Loucy (cell line): ENCODE measurements around the gene GRB2.
A peak's percentile ranks its signal among the peaks of the same experiment; 100 is the strongest.

ENCODE experiments used
- H2AFZ ChIP-seq: fragments of 200-600 bp; sonication (generic); 2 replicates; pipeline ENCODE4 v1.6.0; 2016; ENCODE audit warnings: antibody characterized with exemption, mild to moderate bottlenecking, low read length, moderate library complexity
- H3F3A ChIP-seq: fragments of 200-600 bp; 2 replicates; pipeline ENCODE4 v1.6.0; 2016; ENCODE audit warnings: antibody characterized with exemption, low read depth, mild to moderate bottlenecking
- H3K27me3 ChIP-seq: fragments of 200-600 bp; sonication (generic); 2 replicates; pipeline ENCODE4 v1.6.1; 2014; ENCODE audit warnings: low read length, mild to moderate bottlenecking; ENCODE audit not compliant: insufficient read depth, poor library complexity, severe bottlenecking
- H3K36me3 ChIP-seq: fragments of 200-600 bp; sonication (generic); 2 replicates; pipeline ENCODE4 v1.6.1; 2016; ENCODE audit warnings: low read length; ENCODE audit not compliant: insufficient read depth
- H3K4me1 ChIP-seq: fragments of 200-600 bp; sonication (generic); 2 replicates; pipeline ENCODE4 v1.5.1; 2014; ENCODE audit warnings: low read length, mild to moderate bottlenecking; ENCODE audit not compliant: insufficient read depth, poor library complexity, severe bottlenecking
- H3K4me2 ChIP-seq: fragments of 200-600 bp; sonication (generic); 2 replicates; pipeline ENCODE4 v1.6.0; 2014; ENCODE audit warnings: antibody characterized with exemption, low read length, low read depth, mild to moderate bottlenecking; ENCODE audit not compliant: poor library complexity, severe bottlenecking
- H3K4me3 ChIP-seq: fragments of 200-600 bp; sonication (generic); 2 replicates; pipeline ENCODE4 v1.5.1; 2014; ENCODE audit warnings: low read length, mild to moderate bottlenecking, mixed read lengths; ENCODE audit not compliant: poor library complexity, severe bottlenecking
- H3K79me2 ChIP-seq: fragments of 200-600 bp; sonication (generic); 2 replicates; pipeline ENCODE4 v1.6.1; 2014; ENCODE audit warnings: low read length; ENCODE audit not compliant: insufficient read depth
- H3K9ac ChIP-seq: fragments of 200-600 bp; sonication (generic); 2 replicates; pipeline ENCODE4 v1.6.0; 2014; ENCODE audit warnings: mild to moderate bottlenecking, low read depth, low read length, moderate library complexity; ENCODE audit not compliant: poor library complexity, severe bottlenecking
- H3K9me2 ChIP-seq: fragments of 200-600 bp; sonication (generic); replicated peaks from 2 replicates; pipeline ENCODE4 v1.6.1; 2016; ENCODE audit warnings: low read depth, low read length, mixed read lengths
- H3K9me3 ChIP-seq: fragments of 200-600 bp; sonication (generic); 2 replicates; pipeline ENCODE4 v1.6.1; 2014; ENCODE audit warnings: mild to moderate bottlenecking, antibody characterized with exemption, low read length, low read depth; ENCODE audit not compliant: insufficient read depth
- H4K20me1 ChIP-seq: fragments of 200-600 bp; sonication (generic); 2 replicates; pipeline ENCODE4 v1.6.0; 2014; ENCODE audit warnings: antibody characterized with exemption, low read length, mild to moderate bottlenecking; ENCODE audit not compliant: insufficient read depth, poor library complexity, severe bottlenecking
- EZH2phosphoT487 ChIP-seq: fragments of 200-600 bp; IDR thresholded peaks from 2 replicates; pipeline ENCODE4 v1.6.1; 2018; ENCODE audit warnings: antibody characterized with exemption, mild to moderate bottlenecking, moderate library complexity, borderline replicate concordance
- TF ChIP-seq, protein P1 (sequence below): fragments of 200-600 bp; sonication (generic); conservative IDR thresholded peaks from 2 replicates; pipeline ENCODE4 v1.5.1; 2014; ENCODE audit warnings: mild to moderate bottlenecking, antibody characterized with exemption, low read length

GRB2 gene

DNA sequence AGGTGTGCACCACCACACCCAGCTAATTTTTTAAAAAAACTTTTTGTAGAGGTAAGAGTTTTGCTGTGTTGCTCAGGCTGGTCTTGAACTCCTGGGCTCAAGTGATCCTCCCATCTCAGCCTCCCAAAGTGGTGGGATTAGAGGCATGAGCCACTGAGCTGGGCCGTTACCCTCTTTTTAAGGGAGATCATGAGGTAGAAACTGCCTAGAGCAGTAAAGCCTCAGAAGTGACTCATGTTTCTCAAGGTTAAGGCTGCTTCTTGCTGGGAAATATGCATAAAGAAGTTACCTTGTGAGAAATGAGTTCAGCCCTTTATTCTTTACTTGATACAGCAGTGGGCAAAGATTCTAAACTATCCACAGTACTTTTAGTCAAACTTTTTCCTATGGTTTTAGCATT lies 38.2 kb downstream of the GRB2 start:
- H3K4me2 ChIP-seq = no peak overlapping the region
- no peaks in the 10 kb centered on the region for H3K9me3 ChIP-seq

DNA sequence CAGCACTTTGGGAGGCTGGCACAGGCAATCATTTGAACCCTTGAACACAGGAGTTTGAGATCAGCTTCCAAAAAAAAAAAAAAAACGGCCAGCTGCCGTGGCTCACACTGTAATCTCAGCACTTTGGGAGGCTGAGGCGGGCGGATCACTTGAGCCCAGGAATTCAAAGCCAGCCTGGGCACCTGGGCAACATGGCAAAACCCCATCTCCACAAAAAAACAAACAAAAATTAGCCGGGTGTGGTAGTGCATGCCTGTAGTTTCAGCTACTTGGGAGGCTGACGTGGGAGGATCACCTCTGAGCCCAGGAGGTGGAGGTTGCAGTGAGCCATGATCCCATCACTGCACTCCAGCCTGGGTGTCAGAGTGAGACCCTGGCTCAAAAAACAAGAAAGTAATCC lies 39.0 kb downstream of the GRB2 start:
- TF ChIP-seq, protein P1, sequence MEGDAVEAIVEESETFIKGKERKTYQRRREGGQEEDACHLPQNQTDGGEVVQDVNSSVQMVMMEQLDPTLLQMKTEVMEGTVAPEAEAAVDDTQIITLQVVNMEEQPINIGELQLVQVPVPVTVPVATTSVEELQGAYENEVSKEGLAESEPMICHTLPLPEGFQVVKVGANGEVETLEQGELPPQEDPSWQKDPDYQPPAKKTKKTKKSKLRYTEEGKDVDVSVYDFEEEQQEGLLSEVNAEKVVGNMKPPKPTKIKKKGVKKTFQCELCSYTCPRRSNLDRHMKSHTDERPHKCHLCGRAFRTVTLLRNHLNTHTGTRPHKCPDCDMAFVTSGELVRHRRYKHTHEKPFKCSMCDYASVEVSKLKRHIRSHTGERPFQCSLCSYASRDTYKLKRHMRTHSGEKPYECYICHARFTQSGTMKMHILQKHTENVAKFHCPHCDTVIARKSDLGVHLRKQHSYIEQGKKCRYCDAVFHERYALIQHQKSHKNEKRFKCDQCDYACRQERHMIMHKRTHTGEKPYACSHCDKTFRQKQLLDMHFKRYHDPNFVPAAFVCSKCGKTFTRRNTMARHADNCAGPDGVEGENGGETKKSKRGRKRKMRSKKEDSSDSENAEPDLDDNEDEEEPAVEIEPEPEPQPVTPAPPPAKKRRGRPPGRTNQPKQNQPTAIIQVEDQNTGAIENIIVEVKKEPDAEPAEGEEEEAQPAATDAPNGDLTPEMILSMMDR = no peak
- no peak for TF ChIP-seq EZH2phosphoT487
- H3K4me3 ChIP-seq = no peak overlapping the region
- no peaks in the 10 kb centered on the region for H3K9me2 ChIP-seq
- H3K36me3 ChIP-seq = no peaks in the 10 kb centered on the region
- H4K20me1 ChIP-seq = peaks cover 77% of the 10 kb centered on the region
- no peak overlapping the region for H3K4me2 ChIP-seq
- peaks cover 47% of the 10 kb centered on the region for H3K4me1 ChIP-seq
- peaks cover 2% of the 10 kb centered on the region; the same call in 1 of the 2 replicates for H3F3A ChIP-seq
- peaks cover 100% of the 10 kb centered on the region for H3K79me2 ChIP-seq
- no peaks in the 10 kb centered on the region for H3K9me3 ChIP-seq
- no peaks in the 10 kb centered on the region for H3K27me3 ChIP-seq
- H2AFZ ChIP-seq = no peak overlapping the region
- no peak overlapping the region for H3K9ac ChIP-seq

More for the DNA sequence above, 38.2 kb downstream of the GRB2 start:
- Histone ChIP-seq H3K27me3 (no peaks in the 10 kb centered on the region), H3K4me3 (no peak overlapping the region), H3K9me2 (no peaks in the 10 kb centered on the region), H4K20me1 (peaks cover 76% of the 10 kb centered on the region), H3F3A (peaks cover 2% of the 10 kb centered on the region; the same call in 1 of the 2 replicates), H3K36me3 (no peaks in the 10 kb centered on the region), H3K79me2 (peaks cover 100% of the 10 kb centered on the region), H2AFZ (no peak overlapping the region), H3K4me1 (peaks cover 40% of the 10 kb centered on the region), H3K9ac (no peak overlapping the region)
- TF ChIP-seq, protein P1 = no peak
- TF ChIP-seq EZH2phosphoT487 = no peak

DNA sequence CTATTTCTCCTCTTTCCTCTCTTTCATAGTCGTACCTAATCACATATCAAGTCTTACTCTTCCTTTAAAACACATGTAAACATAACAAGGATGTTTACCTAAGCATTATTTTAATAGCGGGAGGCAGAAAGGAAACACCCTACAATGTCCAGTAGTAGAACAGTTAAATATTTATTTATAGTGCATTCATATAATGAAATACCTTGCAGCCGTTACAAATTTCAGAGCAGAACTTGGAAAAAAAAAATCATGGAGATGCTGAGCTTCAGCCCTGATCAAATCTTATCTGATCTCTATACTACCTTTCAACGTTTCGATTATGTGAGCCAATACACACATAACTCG lies 39.6 kb downstream of the GRB2 start:
- Histone ChIP-seq H3K9me2 (no peaks in the 10 kb centered on the region), H3K4me3 (no peak overlapping the region), H3F3A (peaks cover 6% of the 10 kb centered on the region; the same call in 1 of the 2 replicates), H3K9me3 (no peaks in the 10 kb centered on the region), H2AFZ (no peak overlapping the region), H3K79me2 (peaks cover 100% of the 10 kb centered on the region), H3K4me1 (peaks cover 50% of the 10 kb centered on the region), H3K4me2 (peak overlapping the region; percentile 20), H3K27me3 (no peaks in the 10 kb centered on the region), H3K9ac (peak overlapping the region; percentile 18), H4K20me1 (peaks cover 76% of the 10 kb centered on the region), H3K36me3 (no peaks in the 10 kb centered on the region)
- TF ChIP-seq, protein P1 = no peak
- TF ChIP-seq EZH2phosphoT487 = no peak
